Stimulated activated CD4-positive, alpha-beta T cell treated with anti-CD3 and anti-CD28 coated beads, Interleukin-1b, Interleukin-23, amount 100 ng/mL, for 4 hours (primary cell): ENCODE data around the gene C11orf21.

ENCODE experiments used
- DNase-seq, 2 donors: peaks; one replicate each; pipeline ENCODE4 v3.0.0-alpha.2; 2020; ENCODE audit warnings: low read depth in 2 of 2

Gene C11orf21

GRCh38 chr11:2320568-2321310, 19.0 kb upstream of the C11orf21 start:
- no peak for DNase-seq

- no peak for DNase-seq
Observed at GRCh38 chr11:2319791-2320472, 18.2 kb upstream of the C11orf21 start.

GRCh38 chr11:2318707-2319106, 17.0 kb upstream of the C11orf21 start:
- no peak for DNase-seq

DNA sequence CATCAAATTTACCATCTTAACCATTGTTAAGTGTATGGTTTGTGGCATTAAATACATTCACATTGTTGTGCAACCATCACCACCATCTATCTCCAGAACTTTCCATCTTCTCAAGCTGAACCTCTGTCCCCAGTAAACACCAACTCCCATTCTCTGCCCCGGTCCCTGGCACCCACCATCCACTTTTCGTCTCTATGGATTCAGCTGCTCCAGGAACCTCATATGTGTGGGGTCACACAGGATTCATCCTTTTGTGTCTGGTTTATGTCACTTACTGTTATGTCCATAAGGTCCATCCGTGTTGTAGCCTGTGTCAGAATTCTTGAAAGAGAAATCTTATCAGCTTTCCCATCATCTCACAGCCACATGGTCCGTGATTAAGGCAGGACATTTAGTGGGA, 16.4 kb upstream of the C11orf21 start:
- DNase-seq: no peak

DNA sequence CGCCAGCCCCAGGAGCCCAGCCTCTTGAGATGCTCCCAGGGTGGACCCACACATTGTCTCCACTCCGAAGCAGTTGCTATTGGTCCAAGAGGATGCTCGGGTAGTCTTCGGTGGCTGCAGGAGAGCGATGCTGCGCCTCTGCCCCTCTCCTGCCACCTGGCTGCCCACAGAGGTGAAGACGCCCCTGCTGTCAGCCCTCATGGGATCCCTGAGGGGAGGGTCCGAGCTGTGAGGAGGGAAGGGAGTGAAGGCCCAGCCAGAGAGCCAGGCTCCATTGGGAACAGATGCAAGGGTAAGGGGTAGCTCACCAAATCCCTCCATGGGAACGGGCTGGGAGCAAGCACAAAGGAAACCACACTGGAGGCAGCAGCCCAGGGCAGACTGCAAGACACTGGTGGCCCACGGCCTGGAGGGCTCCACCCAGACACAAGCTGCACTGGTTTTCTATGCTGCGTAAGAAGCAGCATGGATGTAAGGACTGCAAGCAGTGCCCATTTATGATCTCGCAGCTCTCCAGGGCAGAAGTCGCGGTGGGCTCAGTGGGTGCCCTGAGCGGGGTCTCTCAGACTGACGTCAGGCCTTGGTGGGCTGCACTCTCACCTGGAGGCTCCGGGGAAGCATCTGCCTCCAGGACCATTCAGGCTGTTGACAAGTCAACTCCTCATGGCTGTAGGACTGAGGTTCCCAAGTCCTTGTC, 15.8 kb upstream of the C11orf21 start:
- DNase-seq: no peak

DNA sequence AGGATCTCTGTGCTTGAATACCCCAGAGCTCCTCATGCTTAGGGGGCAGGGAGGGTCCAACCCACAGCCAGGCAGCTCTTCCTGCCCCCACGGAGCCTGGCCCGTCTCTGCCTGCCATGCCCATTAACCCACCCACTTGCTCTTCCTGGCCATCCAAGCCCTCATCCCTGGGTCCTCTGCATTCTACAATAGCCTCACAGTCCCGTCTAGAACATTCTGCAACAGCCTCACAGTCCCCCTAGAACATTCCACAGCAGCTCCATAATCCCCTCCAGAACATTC, 15.2 kb upstream of the C11orf21 start:
- no peak for DNase-seq

- DNase-seq: no peak
Observed at GRCh38 chr11:2316169-2316962, 14.6 kb upstream of the C11orf21 start.

- no peak for DNase-seq
Observed at GRCh38 chr11:2315395-2316168, 13.9 kb upstream of the C11orf21 start.

- DNase-seq: no peak
Observed at GRCh38 chr11:2314525-2315394, 13.0 kb upstream of the C11orf21 start.

GRCh38 chr11:2314136-2314524, 12.4 kb upstream of the C11orf21 start:
- no peak for DNase-seq

DNA sequence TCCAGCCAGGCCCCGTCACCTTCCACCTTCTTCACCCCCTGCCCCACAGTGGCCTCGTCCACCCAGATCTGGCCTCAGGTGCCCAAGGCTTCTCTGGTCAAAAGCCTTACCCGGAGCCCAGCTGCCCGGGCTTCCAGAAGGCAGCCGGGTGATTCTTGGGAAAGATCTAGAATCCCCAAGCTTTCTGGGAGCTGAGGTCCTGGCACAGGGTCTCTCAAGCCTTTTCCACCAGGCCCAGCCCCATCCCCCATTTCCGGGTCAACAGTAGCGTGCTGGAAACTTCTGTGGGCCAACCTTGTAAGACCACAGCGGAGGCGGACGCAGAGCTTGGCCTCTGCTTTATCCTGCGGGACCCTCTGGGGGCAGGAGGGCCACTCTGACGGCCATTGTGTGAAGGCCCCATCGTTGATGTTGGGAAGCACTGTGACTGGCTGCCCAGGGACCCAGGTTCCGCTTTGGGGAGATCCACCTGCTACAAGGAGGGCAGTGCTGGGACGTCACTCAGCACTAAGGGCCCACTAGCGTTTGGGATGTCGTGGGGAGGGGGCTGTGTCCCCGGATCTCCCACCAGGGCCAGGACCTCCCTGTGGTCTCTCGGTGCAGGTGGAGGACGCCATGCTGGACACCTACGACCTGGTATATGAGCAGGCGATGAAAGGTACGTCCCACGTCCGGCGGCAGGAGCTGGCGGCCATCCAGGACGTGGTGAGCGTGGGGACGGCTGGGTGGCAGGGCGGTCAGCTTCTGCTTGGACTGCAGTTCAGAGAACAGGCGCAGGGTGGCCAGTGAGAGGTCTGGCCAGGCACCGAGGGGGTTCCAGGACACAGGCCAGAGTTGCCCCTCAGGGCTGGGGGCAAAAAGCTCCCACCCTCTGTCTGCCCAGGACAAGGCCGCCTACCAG, 11.6 kb upstream of the C11orf21 start:
- no peak for DNase-seq

- no peak for DNase-seq
Observed at GRCh38 chr11:2312232-2313042, 10.7 kb upstream of the C11orf21 start.

DNA sequence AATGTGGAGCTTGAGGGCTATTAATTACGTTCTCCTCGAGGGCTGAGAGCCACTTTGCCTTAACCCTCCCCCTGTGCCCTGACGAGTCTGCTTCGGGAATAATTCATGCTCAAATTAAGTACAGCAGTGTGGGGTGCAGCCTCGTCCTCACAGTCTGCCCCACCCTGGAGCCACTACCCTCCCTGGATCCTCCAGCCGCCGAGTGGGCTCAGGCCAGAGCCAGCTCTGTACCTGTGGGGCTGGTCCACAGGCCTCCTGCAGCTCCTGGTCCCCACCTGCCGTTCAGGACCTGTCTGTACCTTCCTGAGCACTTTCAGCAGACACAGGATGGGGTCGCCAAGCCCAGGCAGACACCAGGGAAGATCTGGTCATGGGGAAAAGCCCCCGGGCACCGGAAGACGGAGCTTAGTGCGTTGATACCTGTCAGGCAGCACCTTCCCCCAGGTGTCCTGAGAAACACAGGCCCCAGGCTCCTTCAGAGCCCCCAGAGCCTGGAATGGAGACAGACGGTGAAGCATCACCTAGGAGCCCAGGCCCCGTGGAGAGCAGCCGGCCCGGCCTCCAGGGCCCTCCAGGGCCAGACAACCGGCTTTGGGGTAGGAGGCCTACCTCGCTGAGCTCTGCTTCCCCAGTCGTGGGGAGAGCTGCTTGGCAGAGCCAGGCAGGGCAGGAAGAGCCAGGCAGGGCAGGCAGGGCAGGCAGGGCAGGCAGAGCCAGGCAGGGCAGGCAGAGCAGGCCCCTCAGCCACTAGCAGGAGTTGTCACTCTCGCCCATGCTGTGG, 9.8 kb upstream of the C11orf21 start:
- no peak for DNase-seq

DNA sequence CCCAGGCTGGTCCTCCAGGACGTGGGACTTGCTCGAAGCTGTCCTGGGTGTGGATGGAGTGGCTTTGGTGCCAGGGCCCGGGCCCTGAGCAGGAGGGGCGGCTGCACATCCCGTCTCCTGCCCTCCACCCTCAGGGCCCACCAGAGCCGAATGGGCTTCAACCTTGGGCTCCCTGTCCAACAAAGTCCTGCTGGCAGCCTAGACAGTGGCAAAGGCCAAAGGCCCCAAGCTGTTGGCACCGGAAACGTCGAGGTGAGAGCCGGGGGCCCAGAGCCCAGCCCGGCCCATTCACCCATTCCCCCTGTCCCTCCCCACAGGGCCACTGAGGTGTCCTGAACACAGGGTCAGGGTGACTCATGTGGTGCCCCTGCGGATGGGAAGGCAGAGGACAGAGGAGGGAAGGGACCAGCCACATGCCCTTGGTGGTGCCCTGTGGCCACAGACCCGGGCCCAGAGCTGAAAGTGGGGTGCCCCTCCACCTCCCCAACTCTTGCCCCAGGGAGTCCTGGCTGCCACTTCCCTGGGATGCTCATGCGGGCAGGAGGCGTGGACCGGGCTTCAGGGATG, 9.2 kb upstream of the C11orf21 start:
- no peak for DNase-seq

GRCh38 chr11:2310073-2310785, 8.5 kb upstream of the C11orf21 start:
- no peak for DNase-seq

GRCh38 chr11:2309251-2310072, 7.7 kb upstream of the C11orf21 start:
- DNase-seq: no peak
